Prostate gland (tissue), 2 donors: Measurements from ENCODE around the gene MRM2.

Experiments used
- CTCF ChIP-seq, 4 experiments: fragments of 200-600 bp in 2 of 4; fragments of 450-650 bp in 2 of 4; sonication (generic) in 2 of 4; IDR thresholded peaks; 1 replicate in 3 of 4; 2 replicates in 1 of 4; pipeline ENCODE4 v1.5.1; 2016 to 2019; ENCODE audit warnings: antibody characterized with exemption in 4 of 4, mild to moderate bottlenecking in 2 of 4, moderate library complexity in 2 of 4
- POLR2A ChIP-seq: fragments of 450-650 bp; IDR thresholded peaks from one replicate; pipeline ENCODE4 v1.6.1; 2016; ENCODE audit warnings: antibody characterized with exemption, mild to moderate bottlenecking
- POLR2AphosphoS5 ChIP-seq: sonication (generic); formaldehyde crosslinking; IDR thresholded peaks from one replicate; pipeline ENCODE4 v1.6.1; 2017; ENCODE audit warnings: antibody characterized with exemption

- TF ChIP-seq CTCF (IDR thresholded peaks at IDR 0.05): no peak
- TF ChIP-seq POLR2AphosphoS5: no peak
- no peak for TF ChIP-seq POLR2A
Measured at GRCh38 chr7:2229467-2229866, 12.5 kb downstream of the MRM2 start.
